GM20431 (cell line): Measurements from ENCODE around the gene ORC1.

Source experiments
- in situ Hi-C: fragments of 300-500 bp; cut with MseI, MboI; formaldehyde crosslinking; loops from one replicate; pipeline ENCODE4 v1.15.0; 2020; ENCODE audit warnings: low sequenced_read_pairs; ENCODE audit not compliant: unreplicated experiment

ORC1 gene

DNA sequence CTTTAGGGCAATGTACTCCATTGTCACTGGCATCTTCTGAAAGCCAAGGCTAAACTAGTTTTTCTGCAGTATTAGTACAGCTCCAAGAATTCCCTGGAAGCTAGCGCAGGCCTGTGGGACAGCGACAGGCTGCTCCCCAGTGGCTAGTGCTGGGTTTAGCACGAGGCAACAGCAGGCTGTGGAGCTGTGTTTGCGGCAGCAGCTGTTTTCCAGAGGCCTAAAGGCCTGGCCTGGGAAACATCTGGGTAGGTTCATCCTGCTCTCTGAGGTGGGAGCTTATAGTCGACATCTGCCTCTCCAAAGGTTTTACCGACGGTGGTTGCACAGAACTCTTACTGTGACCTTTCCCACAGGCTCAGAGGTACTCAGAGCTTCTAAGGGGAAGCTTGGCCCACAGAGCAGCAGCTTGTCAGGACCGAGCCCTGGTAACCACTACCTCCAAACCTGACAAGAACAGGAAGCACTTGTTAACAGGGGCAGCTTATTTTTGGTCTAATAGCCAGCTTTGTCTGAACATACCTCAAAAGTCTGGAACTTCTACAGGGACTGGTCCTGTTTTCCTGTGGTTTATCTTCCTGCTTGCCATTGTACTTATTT lies 55.4 kb downstream of the ORC1 start:
- in situ Hi-C loops = no loop called here

DNA sequence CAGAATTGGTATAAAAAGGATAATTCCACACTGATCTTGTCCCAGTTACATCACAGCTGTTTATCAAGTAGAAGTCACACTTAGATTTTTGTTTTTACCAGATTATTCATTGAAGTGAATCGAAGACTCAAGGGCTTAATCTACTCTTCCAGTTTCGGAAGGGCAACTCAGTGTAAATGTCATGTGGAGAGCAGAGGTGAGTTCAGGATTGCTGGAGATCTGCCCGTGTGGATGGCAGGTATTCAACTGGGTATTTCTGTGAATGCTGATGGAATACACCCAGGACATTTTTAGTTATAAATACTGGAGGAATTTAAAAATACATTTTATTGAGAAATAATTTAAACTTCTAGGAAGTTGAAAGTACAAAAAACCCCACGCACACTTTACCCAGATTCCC lies 57.6 kb downstream of the ORC1 start:
- in situ Hi-C loops = no loop called here

DNA sequence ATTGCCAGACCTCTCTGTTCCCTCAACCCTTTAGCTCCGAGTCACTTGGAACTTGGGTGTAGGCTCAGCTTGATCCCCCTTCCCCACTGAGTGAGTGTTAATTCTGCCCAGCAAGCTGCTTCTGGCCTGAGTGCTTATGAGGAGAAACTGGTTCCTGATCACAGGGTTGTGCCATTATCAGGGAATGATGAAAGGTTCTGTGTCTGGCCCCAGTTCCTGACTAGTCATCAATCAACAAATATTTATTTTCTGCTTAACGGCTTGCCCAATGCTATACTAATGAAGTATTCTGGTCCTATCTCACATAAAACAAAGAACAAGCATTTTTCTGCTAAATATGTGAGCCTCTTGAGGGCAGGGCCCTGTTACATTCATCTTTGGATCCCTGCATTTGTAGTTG lies 59.0 kb downstream of the ORC1 start:
- in situ Hi-C loops = no loop called here

DNA sequence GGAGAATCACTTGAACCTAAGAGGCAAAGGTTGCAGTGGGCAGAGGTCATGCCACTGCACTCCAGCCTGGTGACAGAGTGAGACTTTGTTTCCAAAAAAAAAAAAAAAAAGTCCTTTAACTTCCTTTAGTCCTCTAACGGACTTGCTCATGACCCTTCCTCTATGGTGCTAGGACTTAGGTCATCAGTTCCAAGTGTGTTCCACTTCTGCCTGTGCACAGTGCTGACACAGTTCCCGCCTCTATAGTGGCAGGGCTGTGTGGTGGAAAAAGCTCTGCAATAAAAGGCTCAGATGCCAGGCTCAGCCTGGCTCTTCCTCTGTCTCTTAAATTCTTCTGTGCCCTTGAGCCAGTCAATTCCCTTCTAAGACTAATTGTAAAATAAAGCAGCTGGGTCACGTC lies 60.2 kb downstream of the ORC1 start:
- in situ Hi-C loops = no loop called here

DNA sequence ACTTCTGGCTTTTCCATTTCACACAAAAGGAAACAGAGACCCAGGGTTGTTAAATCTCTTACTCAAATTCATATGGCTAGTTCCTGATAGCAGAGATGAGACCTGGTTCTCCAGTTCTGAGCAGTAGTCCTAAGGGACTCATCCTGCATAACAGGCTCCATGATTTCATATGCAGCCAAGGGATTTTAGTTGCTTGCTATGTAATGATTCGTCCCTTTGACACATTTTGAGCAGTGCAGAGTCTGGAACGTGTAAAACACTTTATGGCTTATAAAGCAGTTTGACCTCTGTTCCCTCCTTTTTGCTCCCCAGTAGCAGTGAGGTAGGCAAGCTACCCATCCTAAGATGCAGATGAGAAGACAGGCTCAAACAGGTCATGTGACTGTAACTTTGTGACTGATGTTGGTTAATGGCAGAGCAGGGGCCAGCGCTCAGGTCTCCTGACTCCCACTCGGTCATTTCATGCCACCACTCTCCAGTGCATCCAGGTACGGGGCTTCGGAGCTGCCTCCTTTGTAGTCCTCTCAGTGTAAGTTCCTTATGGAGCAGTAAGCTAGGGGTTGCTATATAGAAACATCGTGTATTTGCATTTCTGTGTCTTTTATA lies 62.5 kb downstream of the ORC1 start:
- in situ Hi-C loops = no loop called here

DNA sequence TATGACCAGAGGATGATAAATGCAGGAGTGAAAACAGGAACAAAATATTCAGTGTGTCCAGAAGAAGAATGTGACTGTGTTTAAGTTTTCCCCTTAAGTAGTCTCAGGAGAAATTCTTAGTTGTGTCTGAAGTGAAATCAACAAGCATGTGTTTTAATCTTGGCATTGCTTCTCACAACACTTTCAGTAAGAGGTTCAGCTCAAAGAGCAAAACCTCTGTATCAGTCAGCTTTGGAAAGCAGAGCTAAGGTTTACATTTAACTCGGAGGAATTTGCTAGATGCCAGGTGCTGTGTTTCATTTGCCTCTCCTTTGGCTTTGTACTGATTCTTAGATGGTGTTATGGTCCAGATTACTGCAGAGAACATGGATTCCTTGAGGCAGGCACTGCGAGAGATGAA lies 66.8 kb downstream of the ORC1 start:
- in situ Hi-C loops = no loop called here

DNA sequence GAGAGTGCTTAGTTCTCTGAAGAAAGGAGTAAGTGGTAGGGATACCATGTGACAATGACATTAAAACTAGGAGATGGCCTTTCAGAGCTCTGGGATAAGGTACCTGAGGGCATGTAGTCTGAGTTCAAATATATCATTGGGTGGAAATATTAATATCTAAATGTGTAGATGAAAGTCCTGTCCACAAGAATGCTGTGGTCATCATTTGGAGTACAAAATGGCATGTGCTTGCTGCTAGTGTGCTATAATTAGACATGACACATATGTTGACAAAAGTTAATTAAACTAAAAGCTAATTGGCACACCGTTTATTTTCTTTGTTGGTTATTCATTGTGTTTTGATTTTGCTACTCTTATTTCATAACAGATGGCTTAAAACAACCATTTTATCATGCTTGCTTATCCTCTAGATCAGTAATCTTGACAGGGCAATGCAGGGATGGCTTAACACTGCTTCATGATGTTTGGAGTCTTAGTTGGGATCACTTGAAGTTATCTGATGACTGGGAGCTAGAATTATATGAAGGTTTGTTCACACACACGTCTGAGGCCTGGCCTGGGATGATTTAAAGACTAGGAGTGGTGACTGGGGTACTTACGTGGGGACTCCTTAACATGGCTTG lies 69.2 kb downstream of the ORC1 start:
- in situ Hi-C loops = no loop called here

DNA sequence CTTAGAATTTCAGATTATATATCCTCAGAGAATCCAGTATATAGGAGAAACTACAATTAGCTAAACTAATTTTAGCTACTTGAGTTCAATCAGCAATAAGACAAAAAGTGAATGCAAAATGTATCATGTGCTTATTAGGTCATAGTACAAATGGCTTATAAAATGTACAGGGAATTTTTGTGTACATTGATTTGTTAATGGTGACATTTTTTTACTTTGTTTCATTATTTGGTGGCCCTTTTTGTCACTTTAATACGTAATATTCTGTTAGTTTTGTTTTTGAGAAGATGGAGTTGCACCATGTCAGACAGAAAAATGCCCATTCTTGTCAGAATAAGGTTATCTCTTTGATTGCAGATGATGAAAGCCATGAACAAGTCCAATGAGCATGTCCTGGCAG lies 71.8 kb downstream of the ORC1 start:
- in situ Hi-C loops = no loop called here

DNA sequence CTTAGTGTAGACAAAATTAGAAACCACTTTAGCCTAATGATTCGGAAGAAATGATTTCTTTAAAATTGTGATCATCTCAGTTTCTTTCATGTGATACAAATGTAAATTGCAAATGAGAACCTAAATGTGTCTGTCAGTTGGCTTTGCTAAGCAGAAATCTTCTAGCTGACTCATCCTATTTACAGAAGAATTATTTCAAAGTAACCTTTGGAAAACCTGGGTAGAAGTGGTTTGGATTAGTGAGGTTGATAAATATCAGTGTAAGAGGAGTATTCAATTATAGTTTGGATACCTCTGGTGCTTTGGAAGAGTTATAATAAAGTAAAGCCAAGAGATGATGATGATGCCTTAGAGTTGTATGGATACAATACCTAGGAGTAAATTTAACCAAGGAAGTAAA lies 75.6 kb downstream of the ORC1 start:
- in situ Hi-C loops = no loop called here

DNA sequence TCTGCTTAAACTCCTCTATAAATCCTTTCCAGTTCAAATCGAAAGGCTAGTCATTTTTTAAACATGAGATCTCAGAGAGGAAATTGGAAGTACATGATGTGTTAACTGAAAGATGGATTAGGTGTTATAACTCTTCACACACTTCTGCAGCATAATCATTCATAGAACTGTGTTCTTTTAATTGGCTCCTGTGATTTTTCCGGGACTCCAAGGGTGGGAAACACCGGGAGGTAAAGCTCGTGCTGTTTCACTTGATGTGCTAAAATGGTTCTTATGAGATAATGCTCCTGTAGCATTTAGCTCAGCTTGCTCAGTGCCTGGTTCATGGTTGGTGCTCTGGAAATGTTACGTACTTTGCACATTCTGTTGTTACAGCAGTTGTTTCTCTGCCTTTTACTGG lies 78.4 kb downstream of the ORC1 start:
- in situ Hi-C loops = no loop called here

DNA sequence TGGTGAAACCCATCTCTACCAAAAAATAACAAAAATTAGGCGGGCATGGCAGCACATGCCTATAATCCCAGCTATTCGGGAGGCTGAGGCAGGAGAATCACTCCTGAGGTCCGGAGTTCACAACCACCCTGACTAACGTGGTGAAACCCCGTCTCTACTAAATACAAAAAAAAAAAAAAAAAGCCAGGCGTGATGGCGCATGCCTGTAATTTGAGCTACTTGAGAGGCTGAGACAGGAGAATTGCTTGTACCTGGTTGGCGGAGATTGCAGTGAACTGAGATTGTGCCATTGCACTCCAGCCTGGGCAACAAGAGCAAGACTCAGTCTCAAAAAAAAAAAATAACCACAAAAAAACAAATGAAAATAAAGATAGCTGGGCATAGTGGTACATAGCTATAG lies 80.5 kb downstream of the ORC1 start:
- in situ Hi-C loops = no loop called here
